A204.1 (cell line): Measurements from ENCODE around the gene SPCS1.
"Not testable (repeated sequence)": the region's sequence is repeated elsewhere in the genome, so short reads cannot be mapped to it uniquely, and the experiment has no call there.

Experiments
- FAIRE-seq: peaks from 2 replicates; lab custom pipeline; 2012; peaks lifted over from hg19 to GRCh38; lab: Jason Lieb, UNC

The SPCS1 gene

DNA sequence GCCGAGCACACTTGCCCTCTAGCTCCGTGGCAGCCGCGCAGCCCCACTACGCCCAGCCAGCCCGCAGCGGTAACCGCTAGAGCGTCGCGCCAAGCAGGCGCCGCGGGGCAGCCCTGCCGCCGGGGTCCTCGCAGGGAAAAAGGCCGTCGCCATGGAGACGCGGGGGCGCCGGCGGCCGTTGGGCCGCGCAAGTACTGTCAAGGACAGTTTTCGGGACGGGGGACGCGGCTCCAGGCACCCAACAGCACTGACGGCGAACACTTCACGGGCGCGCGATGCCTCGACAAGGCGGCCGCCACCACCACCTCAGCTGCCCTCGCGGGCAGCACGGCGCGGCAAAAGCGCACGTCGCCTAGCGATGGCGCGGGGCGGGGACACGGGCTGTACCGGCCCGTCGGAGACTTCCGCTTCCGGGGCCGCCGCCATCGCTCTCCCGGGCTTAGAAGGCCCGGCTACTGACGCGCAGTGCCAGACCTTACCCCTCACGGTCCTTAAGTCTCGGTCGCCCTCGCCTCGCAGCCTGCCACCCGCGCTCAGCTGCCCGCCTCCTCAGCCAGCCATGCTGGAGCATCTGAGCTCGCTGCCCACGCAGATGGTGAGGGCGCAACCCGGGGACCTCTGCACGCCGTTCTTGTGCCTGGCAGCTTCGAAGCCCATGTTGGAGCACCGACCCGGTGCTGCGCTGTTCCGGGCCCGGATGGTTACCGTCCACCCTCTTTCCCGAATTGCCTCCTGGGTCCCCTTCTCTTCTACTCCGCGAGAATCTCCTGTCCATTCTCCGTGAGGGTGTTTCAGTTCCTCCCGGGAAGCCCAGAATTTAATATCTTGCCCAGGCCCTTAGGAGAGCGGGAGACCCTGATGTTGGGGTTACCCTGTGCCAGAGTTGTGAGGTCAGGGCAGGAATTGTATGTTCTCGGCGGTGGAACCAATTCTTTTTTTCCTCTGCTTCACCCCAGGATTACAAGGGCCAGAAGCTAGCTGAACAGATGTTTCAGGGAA lies at the start of gene SPCS1, which contains the start of gene GLT8D1:
Gene SPCS1 (plus strand): TSS at position 419 of the 999 bp plus-strand sequence. CDS start 141 bp downstream, at position 560.
Gene GLT8D1 (minus strand): TSS at position 104 of the 999 bp plus-strand sequence. CDS start 5,331 bp downstream, outside the sequence.
- no peak for FAIRE-seq

DNA sequence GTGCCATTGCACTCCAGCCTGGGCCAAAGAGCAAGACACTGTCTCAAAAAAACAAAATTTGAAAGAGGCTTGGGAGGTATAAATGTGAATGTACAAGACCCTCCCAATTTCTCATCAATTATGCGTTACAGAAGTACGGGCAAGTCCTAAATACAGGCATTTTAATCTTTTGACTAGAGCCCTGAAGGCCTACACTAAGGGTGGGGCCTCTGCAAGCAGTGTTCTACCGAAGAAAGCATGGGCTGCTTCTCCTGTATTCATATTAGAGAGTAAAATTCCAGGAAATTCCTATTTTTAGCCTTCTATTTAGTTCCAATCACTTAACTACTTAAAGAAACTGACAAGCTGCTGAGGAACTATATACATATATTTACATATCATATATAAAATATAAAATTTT lies 45.9 kb upstream of the SPCS1 start:
- FAIRE-seq, result no peak

DNA sequence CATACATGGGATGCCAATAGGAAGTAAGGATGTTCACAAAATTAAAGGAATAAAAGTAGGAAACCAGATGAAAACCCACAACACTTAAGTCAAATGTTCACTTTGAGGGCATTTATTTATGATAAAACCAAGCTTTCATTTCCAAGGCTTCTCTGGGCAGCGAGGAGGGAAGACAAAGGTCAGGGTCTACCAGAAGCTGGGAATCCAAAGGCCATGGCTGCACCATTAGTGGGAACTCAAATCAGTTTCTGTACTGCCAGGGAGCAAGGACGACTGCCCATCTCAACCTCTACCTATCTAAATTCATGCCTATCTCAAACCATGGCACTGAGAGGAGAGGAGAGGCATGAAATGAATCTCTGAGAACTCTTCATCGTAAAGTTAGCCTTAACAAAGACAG lies 42.8 kb upstream of the SPCS1 start:
- no peak for FAIRE-seq

DNA sequence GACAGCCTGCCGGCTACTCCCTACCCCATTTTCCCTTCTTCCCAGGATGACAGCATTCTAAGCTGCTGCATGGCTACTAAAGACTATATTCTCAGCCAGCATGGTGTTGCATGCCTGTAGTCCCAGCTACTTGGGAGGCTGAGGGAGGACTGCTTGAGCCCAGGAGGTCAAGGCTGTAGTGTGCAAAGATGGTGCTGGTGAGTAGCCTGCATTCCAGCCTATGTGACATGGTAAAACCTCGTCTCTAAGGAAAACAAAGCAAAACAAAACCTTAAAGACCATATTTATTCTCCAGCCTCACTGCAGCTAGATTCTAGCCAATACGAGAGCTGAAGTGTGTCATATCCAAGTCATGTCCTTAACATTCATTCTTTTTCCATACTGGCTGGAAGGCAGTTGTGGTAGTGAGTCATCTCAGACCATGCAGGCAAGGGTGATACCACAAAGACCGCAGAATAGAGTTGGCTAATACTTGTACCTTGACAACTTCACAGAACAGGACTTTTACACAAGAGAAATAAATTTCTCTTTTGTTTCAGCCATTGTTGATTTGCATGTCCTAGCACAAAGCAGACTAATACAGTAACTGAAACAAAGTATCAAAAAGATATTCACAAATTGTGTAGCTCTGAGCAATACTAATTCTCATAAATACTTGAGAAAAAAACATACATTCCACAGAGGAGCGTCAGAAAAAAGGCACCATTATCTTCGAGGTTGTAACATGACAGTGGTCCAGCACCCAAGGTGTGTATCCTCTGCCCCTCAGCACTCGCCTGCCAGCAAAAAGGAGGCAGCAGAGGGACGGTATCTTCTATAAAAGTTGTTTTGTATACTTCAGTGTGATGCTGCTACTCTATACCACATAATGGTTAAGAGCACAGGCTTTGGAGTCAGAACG lies 35.0 kb upstream of the SPCS1 start:
- no peak for FAIRE-seq

DNA sequence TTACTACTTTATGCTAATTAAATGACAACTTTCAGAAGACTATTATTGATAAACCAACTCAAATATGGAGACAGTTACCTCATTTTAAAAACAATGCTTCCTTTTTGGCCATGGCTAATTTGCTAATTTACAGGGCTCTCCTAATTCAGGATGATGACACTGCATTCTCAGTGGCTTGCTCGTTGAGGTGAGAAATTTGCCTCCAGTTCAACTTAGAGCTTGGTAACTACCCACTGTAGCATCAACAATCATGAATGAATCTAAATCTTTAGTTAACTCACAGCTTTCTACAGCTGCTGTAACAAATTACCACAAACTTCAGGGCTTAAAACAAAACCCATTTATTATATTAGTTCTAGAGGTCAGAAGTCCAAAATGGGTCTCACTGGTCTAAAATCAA lies 34.2 kb upstream of the SPCS1 start:
- no peak for FAIRE-seq

DNA sequence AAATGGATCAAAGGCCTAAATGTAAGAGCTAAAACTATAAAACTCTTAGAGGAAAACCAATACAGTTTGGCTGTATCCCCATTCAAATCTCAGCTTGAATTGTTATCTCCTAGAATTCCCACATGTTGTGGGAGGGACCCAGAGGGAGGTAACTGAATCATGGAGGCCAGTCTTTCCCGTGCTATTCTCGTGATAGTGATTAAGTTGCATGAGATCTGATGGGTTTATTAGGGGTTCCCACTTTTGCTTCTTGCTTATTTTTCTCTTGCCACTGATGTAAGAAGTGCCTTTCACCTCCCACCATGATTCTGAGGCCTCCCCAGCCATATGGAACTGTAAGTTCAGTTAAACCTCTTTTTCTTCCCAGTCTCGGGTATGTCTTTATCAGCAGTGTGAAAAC lies 29.7 kb upstream of the SPCS1 start:
- FAIRE-seq, result not testable (repeated sequence)

DNA sequence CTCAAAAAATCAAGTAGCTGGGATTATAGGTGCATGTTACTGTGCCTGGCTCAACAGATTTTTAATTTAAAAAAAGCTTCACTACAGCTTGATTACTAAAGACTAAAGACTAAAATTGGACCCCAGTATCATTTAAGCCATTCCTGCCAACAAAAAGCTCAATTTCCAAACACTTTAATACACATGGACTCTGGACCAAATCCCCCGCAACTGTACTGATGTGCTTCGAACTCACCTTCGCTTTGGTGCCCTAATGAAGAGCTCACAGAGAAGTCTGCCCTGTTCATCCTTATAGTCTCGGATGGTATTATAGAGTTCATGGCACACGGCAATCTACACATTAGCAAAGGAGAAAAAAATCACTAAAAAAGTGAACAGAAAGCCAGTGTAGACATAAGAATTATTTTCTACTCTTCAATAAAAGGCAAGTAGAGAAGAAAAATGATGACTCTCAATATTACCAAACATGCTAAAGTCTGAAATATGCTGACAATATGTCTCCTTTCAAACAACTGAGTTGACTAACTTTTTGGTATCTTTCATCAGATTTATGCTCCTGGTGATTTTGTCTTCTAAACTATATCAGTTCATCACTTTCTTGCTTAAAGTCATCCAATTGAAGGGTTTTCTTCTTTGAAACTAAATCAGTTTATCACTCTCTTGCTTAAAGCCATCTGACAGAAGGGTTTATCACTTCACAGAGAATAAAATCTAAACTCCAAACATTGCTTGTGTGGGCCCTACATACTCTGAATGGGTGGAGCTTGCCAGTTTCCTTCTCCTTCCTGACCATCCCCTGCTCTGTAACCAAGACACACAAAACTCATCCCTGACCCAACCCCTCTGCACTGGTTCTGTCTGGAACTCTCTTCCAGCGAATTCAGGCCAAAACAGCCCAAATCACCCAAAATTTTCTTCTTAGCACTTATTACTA lies 27.4 kb upstream of the SPCS1 start:
- FAIRE-seq, result no peak

DNA sequence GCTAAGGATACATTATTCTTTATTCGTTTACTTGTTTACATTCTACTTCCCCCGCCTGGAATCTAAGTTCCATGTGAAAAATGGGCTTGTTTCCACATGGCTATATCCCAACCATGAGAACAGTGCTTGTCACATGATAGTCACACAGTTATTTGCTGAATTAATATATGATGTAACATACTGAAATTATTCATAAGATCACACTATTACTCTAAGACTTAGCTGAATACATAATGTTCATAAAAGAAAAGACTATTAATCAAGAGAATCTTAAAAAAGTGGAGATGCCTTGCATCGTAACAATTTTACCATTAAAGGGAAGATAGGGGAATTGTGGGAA lies 26.7 kb upstream of the SPCS1 start:
- FAIRE-seq, result no peak

DNA sequence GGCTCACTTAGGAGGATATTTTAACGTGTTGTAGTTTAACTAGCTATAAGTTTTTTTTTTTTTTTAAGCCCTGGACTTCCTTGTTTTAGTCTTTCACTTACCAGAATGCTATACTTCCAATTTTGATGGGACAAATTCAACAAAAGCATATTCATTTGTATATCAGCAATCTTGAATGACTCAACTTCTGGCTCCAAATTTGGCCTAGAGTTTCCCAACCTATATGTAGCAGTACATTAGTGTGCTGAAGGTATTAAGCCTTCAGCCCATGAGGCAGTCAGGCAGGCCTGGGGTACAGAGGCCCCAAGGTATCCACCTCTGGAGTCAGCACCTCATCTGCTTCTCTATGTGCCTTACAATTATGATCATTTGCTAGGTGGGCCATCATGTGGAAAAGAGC lies 26.1 kb upstream of the SPCS1 start:
- no peak for FAIRE-seq

DNA sequence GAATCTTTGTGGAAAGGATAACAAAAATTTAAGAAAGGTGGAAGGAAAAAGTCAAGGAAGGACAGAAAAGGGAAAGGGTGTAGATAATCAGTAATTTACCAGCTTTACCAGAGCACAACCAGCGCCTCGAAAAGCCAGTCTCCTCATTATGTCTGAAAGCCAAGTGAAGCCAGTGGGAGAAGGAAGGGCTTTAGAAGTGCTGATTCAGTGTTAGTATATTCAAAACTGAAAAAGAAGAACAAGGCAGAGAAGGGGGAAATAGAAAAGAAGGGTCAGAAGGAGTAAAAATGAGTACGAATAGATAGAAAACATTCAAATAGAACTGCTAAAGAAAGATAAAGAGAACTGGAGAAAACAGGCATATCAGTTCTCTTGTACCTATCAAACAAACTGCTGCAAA lies 24.3 kb upstream of the SPCS1 start:
- FAIRE-seq, result no peak

DNA sequence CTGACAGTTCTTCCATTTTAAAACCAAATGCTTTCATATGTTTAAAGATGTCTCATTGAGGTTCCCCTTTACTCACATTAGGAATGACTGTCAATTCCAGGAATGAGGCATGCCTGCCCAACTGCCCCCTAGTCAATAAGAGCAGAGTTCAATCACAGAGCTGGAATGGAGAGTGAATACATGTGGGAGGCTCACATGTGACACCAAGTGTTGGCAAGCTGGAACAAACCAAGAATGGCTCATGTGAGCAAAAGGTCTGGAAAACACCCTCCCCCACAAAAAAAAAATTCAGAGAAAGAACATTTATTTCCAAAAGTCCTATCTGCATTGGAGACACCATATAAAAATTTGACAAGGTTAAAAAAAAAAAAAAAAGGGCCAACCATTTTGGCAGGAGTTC lies 23.9 kb upstream of the SPCS1 start:
- no peak for FAIRE-seq

DNA sequence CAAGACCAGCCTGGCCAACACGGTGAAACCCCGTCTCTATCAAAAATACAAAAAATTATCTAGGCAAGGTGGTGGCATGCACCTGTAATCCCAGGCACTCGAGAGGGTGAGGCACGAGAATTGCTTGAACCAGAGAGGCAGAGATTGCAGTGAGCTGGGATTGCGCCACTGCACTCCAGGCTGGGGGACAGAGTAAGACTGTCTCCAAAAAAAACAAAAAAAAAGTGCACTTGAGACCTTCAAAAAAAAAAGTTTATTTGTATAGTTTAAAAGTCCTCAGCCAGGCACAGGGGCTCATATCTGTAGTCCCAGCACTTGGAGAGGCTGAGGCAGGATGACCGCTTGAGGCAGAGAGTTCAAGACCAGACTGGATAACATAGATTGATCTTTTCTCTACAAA lies 22.3 kb upstream of the SPCS1 start:
- FAIRE-seq, result no peak

DNA sequence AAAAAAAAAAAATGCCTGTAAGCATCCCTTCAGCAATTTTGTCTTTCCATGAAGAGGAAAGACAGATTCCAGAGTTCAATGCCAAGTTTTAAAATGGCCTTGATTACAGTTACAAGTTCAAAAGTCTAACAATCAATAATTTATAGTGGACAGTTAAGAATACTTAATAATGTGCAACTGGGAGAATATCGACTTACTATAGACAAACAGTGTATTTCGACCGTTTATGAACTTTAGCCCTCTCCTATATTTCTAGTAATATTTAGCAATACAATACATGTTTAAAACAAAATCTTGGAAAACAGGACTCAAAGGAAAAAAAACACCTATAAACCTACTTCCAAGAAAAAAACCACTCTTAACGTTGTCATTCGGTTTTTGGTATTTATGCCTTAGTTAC lies 21.7 kb upstream of the SPCS1 start:
- no peak for FAIRE-seq

DNA sequence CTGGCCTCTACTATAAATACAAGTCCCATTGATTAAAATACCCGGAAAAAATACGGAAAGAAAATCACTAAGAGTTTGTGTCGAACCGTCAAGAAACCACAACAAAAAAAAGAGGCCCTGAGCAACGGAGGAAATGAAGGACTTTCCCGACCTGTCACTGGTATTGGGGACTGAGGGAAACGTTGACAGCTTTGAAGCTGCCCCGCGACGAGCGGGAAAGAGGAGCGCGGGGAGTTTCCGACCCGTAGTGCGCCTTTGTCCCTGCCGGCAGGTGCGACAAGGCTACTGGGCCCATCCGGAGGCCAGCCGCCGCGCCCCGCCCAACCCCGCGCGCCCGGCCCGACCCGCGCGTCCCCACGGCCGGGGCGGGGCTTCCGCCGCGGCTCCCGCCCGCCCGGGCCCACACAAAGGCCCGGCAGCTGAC lies 20.6 kb upstream of the SPCS1 start:
- no peak for FAIRE-seq

DNA sequence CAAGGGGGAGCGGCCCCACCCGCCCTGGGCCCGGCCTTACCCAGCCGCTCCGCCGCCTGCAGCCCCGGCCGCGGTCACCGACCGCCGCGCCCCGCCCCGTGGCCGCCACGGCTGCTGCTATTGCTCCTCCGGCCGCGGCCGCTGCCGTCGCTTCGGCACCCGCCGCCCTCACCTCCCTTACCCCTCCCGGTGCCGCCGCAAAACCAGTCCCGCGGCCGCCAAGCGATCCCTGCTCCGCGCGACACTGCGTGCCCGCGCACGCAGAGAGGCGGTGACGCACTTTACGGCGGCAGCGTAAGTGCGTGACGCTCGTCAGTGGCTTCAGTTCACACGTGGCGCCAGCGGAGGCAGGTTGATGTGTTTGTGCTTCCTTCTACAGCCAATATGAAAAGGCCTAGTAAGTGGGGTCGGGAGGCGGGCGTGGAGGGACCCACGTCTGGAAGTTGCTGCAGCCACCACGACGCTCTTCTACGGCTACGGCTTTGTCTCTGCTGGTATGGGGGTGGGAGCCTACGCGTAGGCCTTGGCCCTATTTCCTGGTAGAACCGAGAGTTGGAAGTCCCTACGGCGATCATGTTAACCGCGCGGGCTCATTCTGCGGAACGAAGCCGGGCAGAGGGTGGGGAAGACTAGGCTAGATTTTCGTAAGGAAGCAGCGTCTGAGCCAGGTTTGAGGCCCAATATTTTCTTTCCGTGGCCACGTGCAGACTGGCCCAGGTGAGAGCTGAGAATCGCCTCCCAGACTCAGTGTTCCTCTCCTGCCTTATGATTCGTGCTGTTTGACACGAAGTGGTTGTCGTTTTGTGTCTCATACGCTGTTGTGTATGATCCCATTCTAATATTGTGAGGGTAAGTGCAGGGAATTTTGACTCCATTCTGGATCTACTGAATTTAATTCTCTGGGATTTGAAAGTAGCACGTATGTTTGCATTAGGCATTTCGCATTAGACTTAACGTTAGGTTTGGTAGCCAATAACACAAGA lies 19.9 kb upstream of the SPCS1 start, which contains the start of the genes GNL3 and PBRM1:
Gene GNL3 (plus strand): TSS at position 324 of the 983 bp plus-strand sequence. CDS start 61 bp downstream, at position 385.
Gene PBRM1 (minus strand): TSS at position 205 of the 983 bp plus-strand sequence.
- FAIRE-seq, result no peak

DNA sequence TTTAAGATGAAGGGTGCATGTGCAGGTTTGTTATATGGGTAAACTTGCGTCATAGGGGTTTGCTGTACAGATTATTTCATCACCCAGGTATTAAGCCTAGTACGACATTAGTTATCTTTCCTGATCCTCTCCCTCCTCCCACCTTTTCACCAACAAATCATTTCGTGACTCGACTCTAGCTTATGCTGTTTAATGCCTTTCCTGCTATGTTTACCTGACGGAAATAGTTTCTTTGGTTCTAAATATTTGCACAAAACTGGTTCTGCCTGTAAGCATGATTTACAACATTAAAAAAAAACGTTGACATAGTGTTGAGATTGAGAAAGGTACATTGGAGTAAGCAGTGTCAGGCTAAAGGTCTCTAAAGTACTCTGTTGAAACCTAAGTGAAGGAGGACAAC lies 17.6 kb upstream of the SPCS1 start:
- FAIRE-seq, result no peak

DNA sequence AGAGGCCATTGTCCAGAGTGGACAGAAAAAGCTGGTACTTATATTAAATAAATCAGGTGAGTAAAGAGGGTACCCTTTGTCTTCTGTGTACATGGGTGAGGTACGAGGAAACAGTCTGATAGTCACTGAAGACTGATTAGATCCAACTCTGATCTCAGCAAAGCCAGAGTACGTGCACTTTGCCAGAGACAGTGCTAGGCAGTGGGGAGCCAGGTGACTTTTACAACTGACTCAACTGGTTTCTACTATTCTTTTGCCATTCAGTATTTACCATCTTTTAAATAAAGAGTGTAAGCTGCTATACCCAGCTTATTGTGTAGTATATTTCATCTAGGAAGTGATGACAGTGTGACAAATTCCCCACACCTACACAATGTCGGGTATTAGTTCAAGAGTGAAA lies 16.8 kb upstream of the SPCS1 start:
- no peak for FAIRE-seq

DNA sequence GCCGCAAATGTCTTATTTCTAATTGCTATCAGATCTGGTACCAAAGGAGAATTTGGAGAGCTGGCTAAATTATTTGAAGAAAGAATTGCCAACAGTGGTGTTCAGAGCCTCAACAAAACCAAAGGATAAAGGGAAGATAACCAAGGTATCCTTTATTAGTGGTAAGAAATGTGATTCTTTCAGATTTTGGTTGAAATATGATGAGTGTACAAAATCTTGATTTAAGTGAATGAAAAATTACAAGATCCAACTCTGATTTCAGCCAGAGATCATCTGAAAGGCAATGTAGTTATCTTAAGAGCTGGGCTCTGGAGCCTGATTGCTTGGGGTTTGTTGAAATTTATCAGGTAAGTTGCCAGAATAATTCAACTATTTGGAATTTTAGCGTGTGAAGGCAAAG lies 15.3 kb upstream of the SPCS1 start:
- FAIRE-seq, result no peak

DNA sequence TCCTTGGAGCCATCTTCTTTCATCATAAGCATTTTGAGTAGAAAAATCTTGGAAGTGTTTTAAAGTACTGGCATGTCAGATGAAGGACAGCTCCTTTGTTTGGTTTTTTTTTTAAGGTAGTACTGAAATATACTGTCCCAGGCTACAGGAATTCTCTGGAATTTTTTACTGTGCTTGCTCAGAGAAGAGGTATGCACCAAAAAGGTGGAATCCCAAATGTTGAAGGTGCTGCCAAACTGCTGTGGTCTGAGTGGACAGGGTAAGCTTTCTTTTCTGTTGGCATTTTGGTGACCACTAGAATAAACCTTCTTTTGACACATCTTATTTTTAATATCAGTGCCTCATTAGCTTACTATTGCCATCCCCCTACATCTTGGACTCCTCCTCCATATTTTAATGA lies 12.8 kb upstream of the SPCS1 start:
- no peak for FAIRE-seq

DNA sequence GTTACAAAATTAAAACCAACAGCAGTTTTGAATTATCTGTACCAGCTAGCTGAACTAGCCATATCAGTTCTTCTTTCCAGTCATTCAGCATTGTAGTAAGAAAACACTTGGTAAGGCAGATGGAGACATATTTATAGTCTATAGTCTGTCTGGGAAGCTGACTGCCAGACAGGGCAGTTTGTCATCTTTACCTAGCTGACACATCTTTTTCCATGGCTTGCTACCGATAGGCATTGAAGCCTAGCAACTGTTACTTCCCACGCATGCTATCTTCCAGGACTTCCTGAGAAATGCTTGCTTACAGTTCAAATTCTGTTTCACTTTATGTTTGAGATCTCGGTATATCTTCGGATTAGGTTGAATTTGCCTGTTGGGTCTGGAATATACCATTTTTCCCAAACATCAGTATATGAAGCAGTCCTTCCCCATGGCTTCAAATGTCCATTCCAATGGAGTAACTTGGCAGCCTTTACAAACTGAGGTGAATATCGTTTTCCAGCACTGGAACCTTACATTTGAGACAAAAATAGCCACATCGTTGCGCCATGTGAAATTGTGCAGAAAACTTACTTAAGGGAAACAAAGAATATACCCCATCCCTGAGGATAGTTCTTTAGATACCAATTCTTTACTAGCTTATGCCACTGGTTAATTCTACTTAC lies 11.2 kb upstream of the SPCS1 start:
- FAIRE-seq, result no peak
